HG03460 (cell line): Measurements from ENCODE around the gene DCST1.

Source experiments
- ATAC-seq: cut with Tn5 transposase; IDR thresholded peaks from one replicate; pipeline ENCODE4 v1.9.1; 2021; ENCODE audit not compliant: unreplicated experiment

Gene DCST1

GRCh38 chr1:155070721-155071569 is 37.3 kb downstream of the DCST1 start:
- ATAC-seq = peak; percentile 75

- ATAC-seq = no peak
These were observed 38.1 kb downstream of the DCST1 start for GRCh38 chr1:155071701-155072100.

- no peak for ATAC-seq
These were observed 39.1 kb downstream of the DCST1 start for GRCh38 chr1:155072531-155073289.

GRCh38 chr1:155073377-155074242 is 40.0 kb downstream of the DCST1 start:
- ATAC-seq = no peak

GRCh38 chr1:155075535-155075934 is 41.9 kb downstream of the DCST1 start:
- ATAC-seq = no peak

- no peak for ATAC-seq
These were observed 42.7 kb downstream of the DCST1 start for GRCh38 chr1:155076371-155076770.

GRCh38 chr1:155077346-155077745 is 43.7 kb downstream of the DCST1 start:
- no peak for ATAC-seq

GRCh38 chr1:155077758-155078445 is 44.3 kb downstream of the DCST1 start:
- ATAC-seq = no peak

- no peak for ATAC-seq
These were observed 45.0 kb downstream of the DCST1 start, which contains the start of gene EFNA3 for GRCh38 chr1:155078469-155079209. Gene EFNA3, plus strand, starts transcription at chr1:155078837. Its CDS starts 105 bp downstream, at chr1:155078942.

GRCh38 chr1:155079210-155079486 is 45.5 kb downstream of the DCST1 start:
- ATAC-seq = no peak

GRCh38 chr1:155079487-155080311 is 46.1 kb downstream of the DCST1 start:
- no peak for ATAC-seq

- no peak for ATAC-seq
These were observed 46.9 kb downstream of the DCST1 start for GRCh38 chr1:155080312-155081228.

- no peak for ATAC-seq
These were observed 48.1 kb downstream of the DCST1 start for GRCh38 chr1:155081472-155082300.

- ATAC-seq = no peak
These were observed 48.9 kb downstream of the DCST1 start for GRCh38 chr1:155082301-155083051.

GRCh38 chr1:155083052-155083541 is 49.5 kb downstream of the DCST1 start:
- no peak for ATAC-seq
